NK-92 treated with Interleukin-12 subunit alpha and Interleukin-12 subunit beta, amount 100 ng/mL, for 24 hours (cell line): ENCODE measurements around the gene DLK2.
"Not testable (repeated sequence)": the region's sequence is repeated elsewhere in the genome, so short reads cannot be mapped to it uniquely, and the experiment has no call there.

Source experiments
- DNase-seq: peaks from one replicate; lab custom pipeline; 2025; lab: John Stamatoyannopoulos, UW

The DLK2 gene

GRCh38 chr6:43426928-43427405 lies 28.4 kb downstream of the DLK2 start:
- no peak for DNase-seq

DNA sequence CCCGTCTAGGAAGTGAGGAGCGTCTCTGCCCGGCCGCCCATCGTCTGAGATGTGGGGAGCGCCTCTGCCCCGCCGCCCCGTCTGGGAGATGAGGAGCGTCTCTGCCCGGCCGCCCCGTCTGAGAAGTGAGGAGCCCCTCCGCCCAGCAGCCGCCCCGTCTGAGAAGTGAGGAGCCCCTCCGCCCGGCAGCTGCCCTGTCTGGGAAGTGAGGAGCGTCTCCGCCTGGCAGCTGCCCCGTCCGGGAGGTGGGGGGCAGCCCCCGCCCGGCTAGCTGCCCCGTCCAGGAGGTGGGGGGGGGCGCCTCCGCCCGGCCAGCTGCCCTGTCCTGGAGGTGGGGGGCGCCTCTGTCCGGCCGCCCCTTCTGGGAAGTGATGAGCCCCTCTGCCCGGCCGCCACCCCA lies 30.3 kb downstream of the DLK2 start:
- DNase-seq, result not testable (repeated sequence)

DNA sequence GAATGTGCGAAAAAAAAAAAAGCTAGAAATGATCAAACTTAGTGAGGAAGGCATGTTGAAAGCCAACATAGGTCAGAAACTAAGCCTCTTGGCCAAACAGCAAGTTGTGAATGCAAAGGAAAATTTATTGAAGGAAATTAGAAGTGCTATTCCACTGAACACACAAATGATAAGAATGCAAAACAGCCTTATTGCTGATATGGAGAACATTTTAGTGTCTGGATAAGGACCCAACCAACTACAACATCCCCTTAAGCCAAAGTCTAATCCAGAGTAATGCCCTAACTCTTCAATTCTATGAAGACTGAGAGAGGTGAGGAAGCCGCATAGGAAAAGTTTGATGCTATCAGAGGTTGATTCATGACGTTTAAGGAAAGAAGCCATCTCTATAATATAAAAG lies 33.5 kb downstream of the DLK2 start:
- no peak for DNase-seq

GRCh38 chr6:43420012-43420709 lies 35.2 kb downstream of the DLK2 start:
- DNase-seq, result no peak

GRCh38 chr6:43416935-43417334 lies 38.4 kb downstream of the DLK2 start:
- no peak for DNase-seq

GRCh38 chr6:43415275-43415674 lies 40.1 kb downstream of the DLK2 start:
- DNase-seq, result not testable (repeated sequence)

- no peak for DNase-seq
Measured at GRCh38 chr6:43413002-43413401, 42.3 kb downstream of the DLK2 start.

- no peak for DNase-seq
Measured at GRCh38 chr6:43412541-43412940, 42.8 kb downstream of the DLK2 start.

GRCh38 chr6:43410776-43411175 lies 44.6 kb downstream of the DLK2 start:
- DNase-seq, result not testable (repeated sequence)

DNA sequence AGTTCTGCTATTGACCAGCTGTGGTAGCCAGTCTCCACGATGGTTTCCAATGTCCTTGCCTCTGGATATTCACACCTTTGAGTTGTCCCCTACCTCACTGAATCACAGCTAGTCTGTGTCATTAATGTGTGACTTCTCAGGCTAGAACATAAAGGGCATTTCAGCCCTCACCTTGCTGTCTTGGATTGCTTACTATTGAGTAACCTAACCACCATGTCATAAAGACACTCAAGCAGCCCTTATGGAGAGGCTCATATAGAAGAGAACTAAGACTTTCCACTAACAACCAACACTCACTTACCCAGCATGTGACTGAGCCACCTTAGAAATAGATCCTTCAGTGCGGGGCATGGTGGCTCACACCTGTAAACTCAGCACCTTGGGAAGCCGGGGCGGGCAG lies 47.1 kb downstream of the DLK2 start:
- no peak for DNase-seq

DNA sequence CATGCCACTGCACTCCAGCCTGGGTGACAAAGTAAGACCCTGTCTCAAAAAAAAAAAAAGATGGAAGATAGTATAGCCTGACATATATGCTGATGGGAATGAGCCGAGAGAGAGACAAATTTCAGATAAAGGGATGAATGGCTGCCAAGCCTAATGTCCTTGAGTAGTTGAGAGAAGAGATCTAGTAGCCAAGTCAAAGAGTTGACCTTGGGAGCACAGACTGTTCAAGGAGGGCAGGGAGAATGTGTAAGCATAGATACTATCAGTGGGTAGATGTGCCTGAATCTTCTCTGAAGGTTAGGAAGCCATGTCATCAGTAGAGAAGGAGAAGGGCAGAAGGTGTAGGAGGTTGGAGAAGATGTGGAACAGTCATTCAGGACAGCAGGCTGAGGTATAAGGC lies 48.1 kb downstream of the DLK2 start:
- DNase-seq, result no peak

GRCh38 chr6:43405354-43405753 lies 50.0 kb downstream of the DLK2 start:
- no peak for DNase-seq

- DNase-seq, result no peak
Measured at GRCh38 chr6:43402820-43403219, 52.5 kb downstream of the DLK2 start.

DNA sequence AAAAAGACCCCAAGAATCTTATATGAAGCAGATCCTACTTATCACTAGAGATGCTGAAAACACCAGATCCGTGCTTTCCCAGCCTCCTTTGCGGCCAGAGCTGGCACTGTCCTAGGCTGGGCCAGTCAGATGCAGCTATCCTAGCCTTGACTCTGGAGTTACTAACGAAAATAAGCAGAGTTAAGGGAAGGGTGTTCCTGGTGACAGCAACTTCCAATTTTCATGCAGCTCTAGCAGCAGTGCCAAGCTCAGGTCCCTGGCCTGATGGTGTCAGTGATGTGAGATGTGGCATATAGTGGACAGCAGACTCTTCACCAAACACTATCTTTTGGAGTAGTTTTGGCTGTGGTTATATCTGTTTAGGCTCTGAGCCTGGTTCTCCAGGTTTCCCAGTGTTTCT lies 53.6 kb downstream of the DLK2 start:
- DNase-seq, result no peak
